HS-27A (cell line): ENCODE results near the gene ATP8B3.
"Not testable (repeated sequence)": the region's sequence is repeated elsewhere in the genome, so short reads cannot be mapped to it uniquely, and the experiment has no call there.

Source experiments
- DNase-seq: peaks from one replicate; pipeline ENCODE4 v3.0.0-alpha.2; 2012; ENCODE audit warnings: low read depth, missing footprints

Gene ATP8B3

GRCh38 chr19:1770866-1771576 lies 41.1 kb downstream of the ATP8B3 start:
- DNase-seq = no peak

- DNase-seq = no peak
Measured at GRCh38 chr19:1769645-1769985, 42.5 kb downstream of the ATP8B3 start.

GRCh38 chr19:1768918-1769644 lies 43.0 kb downstream of the ATP8B3 start:
- no peak for DNase-seq

- no peak for DNase-seq
Measured at GRCh38 chr19:1768248-1768647, 43.8 kb downstream of the ATP8B3 start.

GRCh38 chr19:1767464-1767933 lies 44.6 kb downstream of the ATP8B3 start:
- DNase-seq = no peak

- no peak for DNase-seq
Measured at GRCh38 chr19:1766800-1767352, 45.2 kb downstream of the ATP8B3 start.

GRCh38 chr19:1765904-1766799 lies 45.9 kb downstream of the ATP8B3 start:
- DNase-seq = no peak

- no peak for DNase-seq
Measured at GRCh38 chr19:1765232-1765903, 46.7 kb downstream of the ATP8B3 start.

GRCh38 chr19:1764729-1765128 lies 47.3 kb downstream of the ATP8B3 start:
- DNase-seq = no peak

- no peak for DNase-seq
Measured at GRCh38 chr19:1763648-1764639, 48.1 kb downstream of the ATP8B3 start.

GRCh38 chr19:1762243-1763117 lies 49.6 kb downstream of the ATP8B3 start:
- DNase-seq = no peak

GRCh38 chr19:1761528-1762242 lies 50.4 kb downstream of the ATP8B3 start:
- DNase-seq = no peak

- not testable (repeated sequence) for DNase-seq
Measured at GRCh38 chr19:1760786-1761527, 51.1 kb downstream of the ATP8B3 start.

GRCh38 chr19:1760020-1760419 lies 52.1 kb downstream of the ATP8B3 start:
- DNase-seq = no peak

- DNase-seq = no peak
Measured at GRCh38 chr19:1758959-1759903, 52.8 kb downstream of the ATP8B3 start.

GRCh38 chr19:1758231-1758577 lies 53.9 kb downstream of the ATP8B3 start:
- no peak for DNase-seq
